ENCODE data around the gene GDI2. TPM values are rescaled to one million over a fixed set of nuclear protein-coding genes. Genes with fewer than 3 reads are reported as not detected.
A peak's percentile ranks its signal among the peaks of the same experiment; 100 is the strongest.

Gene GDI2
- total and polyA plus RNA-seq, 2 of the 13 experiments (the other 11 are each of a cell fraction or from before 2014, with no cell fraction given): 153 to 477 TPM

- peak; percentile 50; the same call in 1 of the 2 replicates for TF ChIP-seq ZNF687 (CRISPR knock-in tag; IDR thresholded peaks at IDR 0.05)
- TF ChIP-seq BATF2 (CRISPR knock-in tag; IDR thresholded peaks at IDR 0.05): no peak
- no peak for TF ChIP-seq ELF4 (CRISPR knock-in tag; IDR thresholded peaks at IDR 0.05; ENCODE audit: borderline replicate concordance)
- TF ChIP-seq ZNF883 (CRISPR knock-in tag; IDR thresholded peaks at IDR 0.05; ENCODE audit: not compliant biosample characterization): no peak
- TF ChIP-seq ZNF280D (CRISPR knock-in tag; IDR thresholded peaks at IDR 0.05): no peak
- TF ChIP-seq ADNP (CRISPR knock-in tag; IDR thresholded peaks at IDR 0.05): no peak; the same call in 1 of the 2 replicates
- TF ChIP-seq GFI1 (CRISPR knock-in tag; IDR thresholded peaks at IDR 0.05; ENCODE audit: borderline replicate concordance): no peak
- no peak for TF ChIP-seq NFYB (CRISPR knock-in tag; IDR thresholded peaks at IDR 0.05)
- TF ChIP-seq RNF2 (conservative IDR thresholded peaks at IDR 0.05; ENCODE audit: low read depth): no peak
- no peak for TF ChIP-seq SIN3A (IDR thresholded peaks at IDR 0.05; ENCODE audit: borderline replicate concordance, low read depth, low read length)
- no peak for TF ChIP-seq ZNF850 (CRISPR knock-in tag; conservative IDR thresholded peaks at IDR 0.05)
- no peak for TF ChIP-seq ZNF10 (CRISPR knock-in tag; IDR thresholded peaks at IDR 0.05; ENCODE audit: borderline replicate concordance, low read depth)
- no peak for TF ChIP-seq REST (IDR thresholded peaks at IDR 0.05; ENCODE audit: borderline replicate concordance in 1 of 2, low read depth in 1 of 2, low read length in 2 of 2)
- TF ChIP-seq MEIS2 (CRISPR knock-in tag; IDR thresholded peaks at IDR 0.05): no peak
- no peak for TF ChIP-seq ZNF7 (CRISPR knock-in tag; IDR thresholded peaks at IDR 0.05)
These were observed 42.9 kb upstream of the GDI2 start (continued) for GRCh38 chr10:5855979-5856700.
